ENCODE data around the gene SMAD5. TPM values are rescaled to one million over a fixed set of nuclear protein-coding genes. Genes with fewer than 3 reads are reported as not detected.
A peak's percentile ranks its signal among the peaks of the same experiment; 100 is the strongest.

The SMAD5 gene
- total RNA-seq, 6 donors from 2014 or later = 14.6 to 54.3 (median 45.1) TPM

GRCh38 chr5:136203303-136203922, 70.8 kb downstream of the SMAD5 start:
- TF ChIP-seq EP300 (IDR thresholded peaks at IDR 0.05) (no peak), POLR2A (IDR thresholded peaks at IDR 0.05) (no peak), CTCF (IDR thresholded peaks at IDR 0.05) (no peak), POLR2AphosphoS5 (IDR thresholded peaks at IDR 0.05) (no peak)
- DNase-seq (peak in 1 of 2 donors; percentile 10), ATAC-seq (ENCODE audit: low FRiP score in 2 of 2) (no peak)

GRCh38 chr5:136205061-136205702, 72.5 kb downstream of the SMAD5 start:
- Histone ChIP-seq H3K4me3 (no peak overlapping the region), H3K9me3 (peaks cover 0 to 4% (median 0%) of the 10 kb centered on the region in 4 donors), H3K27ac (no peak overlapping the region), H3K27me3 (no peaks in the 10 kb centered on the region), H3K4me1 (no peaks in the 10 kb centered on the region), H3K36me3 (no peaks in the 10 kb centered on the region)
- ATAC-seq (ENCODE audit: low FRiP score in 2 of 2) (no peak), DNase-seq (no peak)
- TF ChIP-seq CTCF (IDR thresholded peaks at IDR 0.05) (no peak), POLR2A (IDR thresholded peaks at IDR 0.05) (no peak), EP300 (IDR thresholded peaks at IDR 0.05) (no peak), POLR2AphosphoS5 (IDR thresholded peaks at IDR 0.05) (no peak)
- 91 to 95% methylated on average over 8 of the region's 8 CpGs for WGBS, 2 donors

More at GRCh38 chr5:136203303-136203922, 70.8 kb downstream of the SMAD5 start:
- peaks cover 0 to 4% (median 0%) of the 10 kb centered on the region in 4 donors for H3K9me3 ChIP-seq
- no peaks in the 10 kb centered on the region for H3K4me1 ChIP-seq
- H3K27me3 ChIP-seq = no peaks in the 10 kb centered on the region
- H3K36me3 ChIP-seq = no peaks in the 10 kb centered on the region
- H3K27ac ChIP-seq = no peak overlapping the region
- WGBS, 2 donors = 82 to 90% methylated on average over 6 of the region's 6 CpGs
- H3K4me3 ChIP-seq = no peak overlapping the region

- DNase-seq (no peak), ATAC-seq (ENCODE audit: low FRiP score in 2 of 2) (no peak)
- Histone ChIP-seq H3K27ac (no peak overlapping the region), H3K9me3 (peaks cover 0 to 4% (median 0%) of the 10 kb centered on the region in 4 donors), H3K4me3 (no peak overlapping the region), H3K4me1 (no peaks in the 10 kb centered on the region), H3K27me3 (no peaks in the 10 kb centered on the region), H3K36me3 (no peaks in the 10 kb centered on the region)
- 80 to 95% methylated on average over 3 to 4 of the region's 4 CpGs for WGBS, 2 donors
- TF ChIP-seq EP300 (IDR thresholded peaks at IDR 0.05) (no peak), POLR2A (IDR thresholded peaks at IDR 0.05) (no peak), POLR2AphosphoS5 (IDR thresholded peaks at IDR 0.05) (no peak), CTCF (IDR thresholded peaks at IDR 0.05) (no peak)
Observed at GRCh38 chr5:136205941-136206340, 73.3 kb downstream of the SMAD5 start.

- 63 to 66% methylated on average over 5 of the region's 5 CpGs for WGBS, 2 donors
- Histone ChIP-seq H3K9me3 (peaks cover 0 to 4% (median 0%) of the 10 kb centered on the region in 4 donors), H3K27me3 (no peaks in the 10 kb centered on the region), H3K27ac (no peak overlapping the region), H3K36me3 (no peaks in the 10 kb centered on the region), H3K4me3 (no peak overlapping the region), H3K4me1 (no peaks in the 10 kb centered on the region)
- TF ChIP-seq POLR2AphosphoS5 (IDR thresholded peaks at IDR 0.05) (no peak), EP300 (IDR thresholded peaks at IDR 0.05) (no peak), POLR2A (IDR thresholded peaks at IDR 0.05) (no peak), CTCF (IDR thresholded peaks at IDR 0.05) (no peak)
- ATAC-seq (ENCODE audit: low FRiP score in 2 of 2) (no peak), DNase-seq (no peak)
Observed at GRCh38 chr5:136206361-136206760, 73.7 kb downstream of the SMAD5 start.
